HEK293T (cell line): Measurements from ENCODE around the gene C16orf82.

ENCODE experiments used
- BHLHE40 ChIP-seq: fragments of 450-650 bp; IDR thresholded peaks from 2 replicates; pipeline ENCODE4 v1.6.1; 2016; ENCODE audit warnings: mild to moderate bottlenecking, moderate library complexity, borderline replicate concordance
- ELF4 ChIP-seq: fragments of 450-650 bp; IDR thresholded peaks from 2 replicates; pipeline ENCODE4 v1.6.1; 2017; ENCODE audit warnings: antibody characterized with exemption
- FOXK2 ChIP-seq: fragments of 450-650 bp; IDR thresholded peaks from 2 replicates; pipeline ENCODE4 v1.6.1; 2016; ENCODE audit warnings: mild to moderate bottlenecking
- ZNF384 ChIP-seq: fragments of 450-650 bp; IDR thresholded peaks from 2 replicates; pipeline ENCODE4 v1.6.1; 2016

GRCh38 chr16:27109666-27110523 lies 43.2 kb downstream of the C16orf82 start:
- TF ChIP-seq ELF4 (no peak), FOXK2 (no peak), BHLHE40 (no peak), ZNF384 (peak; percentile 80)
